CD4-positive, CD25-positive, alpha-beta regulatory T cell (primary cell): ENCODE results near the gene EBNA1BP2. TPM values are rescaled to one million over a fixed set of nuclear protein-coding genes. Genes with fewer than 3 reads are reported as not detected.

Experiments
- ATAC-seq, 2 donors: fragments of 150-1000 bp; cut with Tn5 transposase; one replicate each; pipeline ENCODE4 v1.10.0; 2021; ENCODE audit warnings: low read depth in 2 of 2, moderate number of reproducible peaks in 2 of 2, moderate library complexity in 1 of 2
- DNase-seq, 3 donors: peaks; one replicate each; pipeline versions ENCODE4 v3.0.0 to v3.0.0-alpha.2; 2012 to 2022; ENCODE audit warnings: mixed read lengths in 1 of 3
- H3K27ac ChIP-seq: one replicate; pipeline ENCODE4 v1.7.0; 2013; ENCODE audit warnings: mild to moderate bottlenecking, low read length; ENCODE audit not compliant: insufficient read depth, poor library complexity, severe bottlenecking
- H3K27me3 ChIP-seq: one replicate; pipeline ENCODE4 v1.7.0; 2013; ENCODE audit warnings: low read length; ENCODE audit not compliant: control insufficient read depth, insufficient read depth
- H3K36me3 ChIP-seq: one replicate; pipeline ENCODE4 v1.7.0; 2013; ENCODE audit warnings: mild to moderate bottlenecking, low read length, moderate library complexity; ENCODE audit not compliant: control insufficient read depth, insufficient read depth
- H3K4me1 ChIP-seq: 2 replicates; pipeline ENCODE4 v1.7.0; 2013; ENCODE audit warnings: mild to moderate bottlenecking, low read length; ENCODE audit not compliant: insufficient read depth, control insufficient read depth, poor library complexity, severe bottlenecking
- H3K4me3 ChIP-seq: one replicate; pipeline ENCODE4 v1.7.0; 2013; ENCODE audit warnings: low read depth, mild to moderate bottlenecking, low read length, moderate library complexity
- H3K9me3 ChIP-seq, 2 experiments: 1 replicate in 1 of 2; 2 replicates in 1 of 2; pipeline ENCODE4 v1.7.0; 2013; ENCODE audit warnings: low read length in 2 of 2, mild to moderate bottlenecking in 1 of 2, moderate library complexity in 1 of 2; ENCODE audit not compliant: control insufficient read depth in 2 of 2
- H3K27ac Mint-ChIP-seq, 3 donors: one replicate each; pipeline ENCODE4 v1.8.0; 2020 to 2022; ENCODE audit warnings: mild to moderate bottlenecking in 3 of 3, mixed read lengths in 3 of 3, moderate library complexity in 2 of 3
- H3K27me3 Mint-ChIP-seq: one replicate; pipeline ENCODE4 v1.8.0; 2022; ENCODE audit warnings: mild to moderate bottlenecking, mixed read lengths
- H3K36me3 Mint-ChIP-seq: one replicate; pipeline ENCODE4 v1.8.0; 2020; ENCODE audit warnings: mixed read lengths
- H3K4me1 Mint-ChIP-seq, 4 donors: one replicate each; pipeline ENCODE4 v1.8.0; 2020 to 2022; ENCODE audit warnings: mixed read lengths in 4 of 4, mild to moderate bottlenecking in 1 of 4
- H3K4me3 Mint-ChIP-seq, 4 donors: one replicate each; pipeline ENCODE4 v1.8.0; 2020 to 2022; ENCODE audit warnings: mild to moderate bottlenecking in 4 of 4, mixed read lengths in 4 of 4, moderate library complexity in 3 of 4
- H3K9me3 Mint-ChIP-seq, 7 donors: one replicate each; pipeline ENCODE4 v1.8.0; 2020 to 2022; ENCODE audit warnings: mixed read lengths in 7 of 7, mild to moderate bottlenecking in 3 of 7, moderate library complexity in 2 of 7
- polyA plus RNA-seq, 4 donors: library from polyadenylated mRNA; unstranded; fragments of 300-500 nt; fragmentation: Illumina TruSeq; gene quantifications; one replicate each; pipeline ENCODE4 v1.2.3, GENCODE V29; 2021
- total RNA-seq: library from RNA; stranded (reverse); gene quantifications from one replicate; pipeline ENCODE4 v1.2.3, GENCODE V29; 2022

The EBNA1BP2 gene
- total and polyA plus RNA-seq, 5 donors from 2014 or later, result 17.4 to 62.0 (median 52.8) TPM

DNA sequence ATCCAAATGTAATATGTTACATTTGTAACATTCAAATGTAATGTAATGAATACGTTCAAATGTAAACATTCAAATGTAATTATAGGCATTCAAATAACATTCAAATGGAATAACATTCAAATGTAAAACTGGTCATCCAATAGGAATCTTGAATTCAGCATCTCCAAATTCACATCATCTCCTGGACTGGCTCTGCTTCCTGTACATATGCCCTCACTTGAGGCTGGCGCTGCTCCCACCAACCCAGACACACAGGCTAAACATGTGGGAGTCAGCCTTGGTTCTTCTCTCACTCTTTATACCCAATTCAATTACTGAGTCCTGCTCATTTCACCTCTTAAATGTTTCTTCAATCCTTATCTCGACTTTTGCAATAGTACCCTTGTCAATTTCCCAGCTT is 6.9 kb downstream of the EBNA1BP2 start:
- Mint-ChIP-seq H3K27ac (no peak overlapping the region), H3K9me3 (no peaks in the 10 kb centered on the region), H3K27me3 (peaks cover 5% of the 10 kb centered on the region), H3K4me3 (no peak overlapping the region), H3K36me3 (peaks cover 59% of the 10 kb centered on the region), H3K4me1 (peaks cover 5 to 11% (median 9%) of the 10 kb centered on the region in 4 donors)
- Histone ChIP-seq H3K4me3 (no peak overlapping the region), H3K27me3 (no peaks in the 10 kb centered on the region), H3K27ac (no peak overlapping the region), H3K36me3 (peaks cover 67% of the 10 kb centered on the region), H3K9me3 (no peaks in the 10 kb centered on the region), H3K4me1 (no peaks in the 10 kb centered on the region)
- DNase-seq (no peak), ATAC-seq (no peak)

DNA sequence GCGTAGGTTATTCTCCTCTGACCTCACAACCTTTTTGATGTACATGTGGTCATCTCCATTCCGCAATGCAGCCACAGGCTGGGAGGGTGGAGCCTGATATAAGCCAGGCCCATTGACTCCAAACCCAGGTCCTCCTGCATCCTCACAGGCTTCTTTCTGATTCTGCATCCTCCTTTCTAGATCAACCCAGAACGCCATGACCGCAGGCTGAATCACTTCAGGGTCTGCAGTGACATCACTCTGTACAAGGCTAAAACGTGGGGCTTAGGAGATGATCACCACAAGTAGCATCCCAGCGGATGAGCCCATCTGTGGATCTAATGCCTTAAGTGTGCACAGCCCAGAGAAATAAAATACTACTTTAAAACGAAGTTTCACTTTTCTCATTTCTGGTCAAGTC is 16.1 kb downstream of the EBNA1BP2 start:
- Histone ChIP-seq H3K27me3 (peaks cover 3% of the 10 kb centered on the region), H3K9me3 (no peaks in the 10 kb centered on the region), H3K4me3 (no peak overlapping the region), H3K4me1 (no peaks in the 10 kb centered on the region), H3K27ac (no peak overlapping the region), H3K36me3 (no peaks in the 10 kb centered on the region)
- H3K9me3 Mint-ChIP-seq, result no peaks in the 10 kb centered on the region
- H3K4me1 Mint-ChIP-seq, result no peaks in the 10 kb centered on the region
- no peaks in the 10 kb centered on the region for H3K36me3 Mint-ChIP-seq
- no peak for DNase-seq
- peak overlapping the region in 1 of 3 donors; percentile 50 for H3K27ac Mint-ChIP-seq
- ATAC-seq, result no peak
- H3K4me3 Mint-ChIP-seq, result no peak overlapping the region
- H3K27me3 Mint-ChIP-seq, result peaks cover 15% of the 10 kb centered on the region

DNA sequence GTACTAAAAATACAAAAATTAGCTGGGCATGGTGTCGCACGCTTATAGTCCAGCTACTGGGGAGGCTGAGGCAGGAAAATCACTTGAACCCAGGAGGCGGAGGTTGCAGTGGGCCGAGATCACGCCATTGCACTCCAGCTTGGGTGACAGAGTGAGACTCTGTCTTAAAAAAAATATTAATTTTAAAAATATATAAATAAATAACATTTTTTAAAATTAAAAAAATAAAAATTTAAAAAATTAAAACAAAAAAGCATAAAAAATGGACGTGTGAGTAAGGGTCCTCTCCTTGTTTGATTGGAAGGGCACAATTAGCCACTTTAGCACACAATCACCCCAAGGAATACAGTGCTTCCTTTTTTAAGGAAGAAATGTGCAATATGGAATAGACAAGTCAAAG is 18.6 kb downstream of the EBNA1BP2 start:
- no peak overlapping the region for H3K4me3 ChIP-seq
- H3K27me3 Mint-ChIP-seq, result peaks cover 22% of the 10 kb centered on the region
- peaks cover 20% of the 10 kb centered on the region for H3K27me3 ChIP-seq
- no peak for DNase-seq
- peaks cover 0 to 3% (median 0%) of the 10 kb centered on the region in 7 donors for H3K9me3 Mint-ChIP-seq
- no peak overlapping the region for H3K4me3 Mint-ChIP-seq
- H3K36me3 Mint-ChIP-seq, result no peaks in the 10 kb centered on the region
- H3K36me3 ChIP-seq, result no peaks in the 10 kb centered on the region
- H3K4me1 ChIP-seq, result no peaks in the 10 kb centered on the region
- no peaks in the 10 kb centered on the region for H3K9me3 ChIP-seq
- no peak overlapping the region for H3K27ac ChIP-seq
- H3K27ac Mint-ChIP-seq, result no peak overlapping the region
- ATAC-seq, result no peak
- H3K4me1 Mint-ChIP-seq, result peaks cover 0 to 6% (median 0%) of the 10 kb centered on the region in 4 donors

DNA sequence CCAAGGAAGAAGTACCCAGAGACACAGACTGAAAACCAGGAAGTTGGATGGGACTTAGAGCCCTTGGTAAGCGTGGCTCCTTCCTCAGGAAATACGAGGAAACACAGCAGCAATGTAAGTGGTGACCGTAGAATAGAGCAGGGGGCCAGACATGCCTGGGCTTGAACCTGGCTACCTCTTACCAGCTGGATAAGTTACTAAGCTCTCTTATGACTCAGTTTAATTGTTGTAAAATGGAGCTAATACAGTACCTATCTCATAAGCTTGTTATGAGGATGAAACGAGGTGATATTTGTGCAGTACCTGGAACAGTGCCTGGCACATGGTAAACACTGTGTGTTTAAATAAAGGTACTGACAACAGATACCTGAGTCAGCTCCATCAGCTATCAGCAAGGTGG is 19.2 kb downstream of the EBNA1BP2 start:
- H3K36me3 ChIP-seq, result no peaks in the 10 kb centered on the region
- Mint-ChIP-seq H3K27me3 (peaks cover 25% of the 10 kb centered on the region), H3K4me3 (no peak overlapping the region), H3K27ac (no peak overlapping the region), H3K4me1 (peaks cover 0 to 9% (median 0%) of the 10 kb centered on the region in 4 donors), H3K9me3 (peaks cover 0 to 3% (median 0%) of the 10 kb centered on the region in 7 donors), H3K36me3 (no peaks in the 10 kb centered on the region)
- no peak for ATAC-seq
- H3K4me1 ChIP-seq, result no peaks in the 10 kb centered on the region
- H3K27ac ChIP-seq, result no peak overlapping the region
- no peak overlapping the region for H3K4me3 ChIP-seq
- no peaks in the 10 kb centered on the region for H3K9me3 ChIP-seq
- peaks cover 21% of the 10 kb centered on the region for H3K27me3 ChIP-seq
- DNase-seq, result no peak

DNA sequence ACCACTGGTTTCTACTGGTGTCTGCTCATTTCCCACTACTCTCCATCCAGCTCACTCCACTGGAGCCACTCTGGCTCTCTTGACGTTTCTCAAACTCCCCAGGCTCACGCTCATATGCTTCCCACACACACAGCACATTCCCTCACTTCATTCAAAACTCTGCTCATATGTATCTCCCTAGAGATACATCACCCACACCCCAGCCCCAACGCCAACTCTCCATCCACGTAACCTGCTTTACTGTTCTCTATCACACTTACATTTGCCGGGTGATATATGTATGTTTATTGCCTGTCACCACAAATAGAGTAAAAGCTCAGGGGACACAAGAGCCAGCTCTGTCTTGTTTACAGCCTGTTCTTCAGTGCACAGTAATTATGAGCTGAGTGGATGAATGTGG is 22.2 kb downstream of the EBNA1BP2 start:
- peaks cover 55% of the 10 kb centered on the region for H3K27me3 Mint-ChIP-seq
- H3K27ac Mint-ChIP-seq, result no peak overlapping the region
- Histone ChIP-seq H3K4me1 (peaks cover 5% of the 10 kb centered on the region), H3K27me3 (peaks cover 36% of the 10 kb centered on the region), H3K36me3 (no peaks in the 10 kb centered on the region), H3K9me3 (no peaks in the 10 kb centered on the region), H3K27ac (no peak overlapping the region), H3K4me3 (no peak overlapping the region)
- no peaks in the 10 kb centered on the region for H3K36me3 Mint-ChIP-seq
- H3K4me1 Mint-ChIP-seq, result peaks cover 0 to 11% (median 0%) of the 10 kb centered on the region in 4 donors
- no peak for ATAC-seq
- DNase-seq, result no peak
- H3K4me3 Mint-ChIP-seq, result no peak overlapping the region
- peaks cover 0 to 3% (median 0%) of the 10 kb centered on the region in 7 donors for H3K9me3 Mint-ChIP-seq

DNA sequence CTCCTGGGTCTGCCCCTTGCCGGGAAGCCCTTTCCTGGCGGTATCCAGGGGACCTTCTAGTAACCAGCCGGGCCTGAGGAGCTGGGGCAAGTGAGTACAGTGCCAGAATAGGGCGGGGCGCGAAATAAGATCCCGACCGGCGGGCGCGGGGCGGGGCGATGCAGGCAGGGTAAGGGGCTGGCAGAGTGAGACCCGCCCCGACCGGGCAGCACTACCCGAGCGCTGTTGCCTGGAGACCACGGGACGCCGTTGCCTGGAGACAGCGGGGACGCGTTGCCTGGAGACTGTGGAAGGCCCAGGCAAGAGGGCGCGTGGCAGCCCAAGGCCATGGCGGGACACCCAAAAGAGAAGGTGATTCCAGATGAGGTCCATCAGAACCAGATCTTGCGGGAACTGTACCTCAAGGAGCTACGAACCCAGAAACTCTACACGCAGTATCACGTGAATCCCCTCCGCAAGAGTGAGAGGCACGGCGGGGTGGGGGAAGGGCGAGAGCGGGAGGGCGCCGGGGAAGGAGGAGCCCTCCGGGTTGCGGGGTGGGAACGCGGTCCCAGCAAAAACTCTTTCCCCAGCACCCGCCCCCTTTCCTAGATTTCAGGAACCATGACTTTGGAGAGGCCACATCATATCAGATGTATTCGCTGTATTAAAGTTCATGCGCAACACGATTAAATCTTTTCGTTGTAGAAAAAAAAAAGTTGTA is 24.3 kb downstream of the EBNA1BP2 start:
- Mint-ChIP-seq H3K9me3 (peaks cover 0 to 3% (median 0%) of the 10 kb centered on the region in 7 donors), H3K27me3 (peaks cover 71% of the 10 kb centered on the region), H3K4me1 (peaks cover 0 to 11% (median 0%) of the 10 kb centered on the region in 4 donors), H3K4me3 (peak overlapping the region in 2 of 4 donors; percentile 12 to 22), H3K36me3 (no peaks in the 10 kb centered on the region), H3K27ac (no peak overlapping the region)
- Histone ChIP-seq H3K4me1 (peaks cover 5% of the 10 kb centered on the region), H3K36me3 (no peaks in the 10 kb centered on the region), H3K27me3 (peaks cover 48% of the 10 kb centered on the region), H3K9me3 (no peaks in the 10 kb centered on the region), H3K4me3 (no peak overlapping the region), H3K27ac (no peak overlapping the region)
- DNase-seq (peak in 1 of 3 donors; percentile 32), ATAC-seq (peak in 1 of 2 donors; percentile 34)

DNA sequence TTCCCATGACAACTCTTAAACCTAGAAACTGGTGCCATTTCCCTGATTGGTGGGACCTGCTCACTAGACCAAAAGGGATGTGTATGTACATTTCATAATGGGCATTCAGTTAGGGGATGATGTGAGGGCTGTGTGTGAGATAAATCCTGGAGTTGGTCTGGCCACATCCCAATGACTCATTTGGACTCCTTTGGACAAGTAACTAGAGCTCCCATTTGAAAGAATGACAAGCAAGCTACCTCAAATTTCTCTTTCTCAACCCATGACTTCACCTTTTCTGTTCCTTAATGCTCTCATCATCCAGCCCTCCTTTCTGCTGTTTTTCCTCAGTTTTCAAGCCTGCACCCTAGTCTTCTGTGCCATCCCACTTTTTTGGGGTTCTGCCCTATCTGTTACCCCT is 27.9 kb downstream of the EBNA1BP2 start:
- Mint-ChIP-seq H3K27ac (no peak overlapping the region), H3K4me1 (peaks cover 0 to 11% (median 0%) of the 10 kb centered on the region in 4 donors), H3K4me3 (no peak overlapping the region), H3K36me3 (no peaks in the 10 kb centered on the region), H3K27me3 (peaks cover 68% of the 10 kb centered on the region), H3K9me3 (peaks cover 0 to 8% (median 3%) of the 10 kb centered on the region in 7 donors)
- H3K4me3 ChIP-seq, result no peak overlapping the region
- H3K4me1 ChIP-seq, result peaks cover 5% of the 10 kb centered on the region
- no peak for DNase-seq
- ATAC-seq, result no peak
- H3K9me3 ChIP-seq, result peaks cover 0 to 5% of the 10 kb centered on the region in 2 experiments
- no peaks in the 10 kb centered on the region for H3K36me3 ChIP-seq
- peaks cover 47% of the 10 kb centered on the region for H3K27me3 ChIP-seq
- no peak overlapping the region for H3K27ac ChIP-seq

DNA sequence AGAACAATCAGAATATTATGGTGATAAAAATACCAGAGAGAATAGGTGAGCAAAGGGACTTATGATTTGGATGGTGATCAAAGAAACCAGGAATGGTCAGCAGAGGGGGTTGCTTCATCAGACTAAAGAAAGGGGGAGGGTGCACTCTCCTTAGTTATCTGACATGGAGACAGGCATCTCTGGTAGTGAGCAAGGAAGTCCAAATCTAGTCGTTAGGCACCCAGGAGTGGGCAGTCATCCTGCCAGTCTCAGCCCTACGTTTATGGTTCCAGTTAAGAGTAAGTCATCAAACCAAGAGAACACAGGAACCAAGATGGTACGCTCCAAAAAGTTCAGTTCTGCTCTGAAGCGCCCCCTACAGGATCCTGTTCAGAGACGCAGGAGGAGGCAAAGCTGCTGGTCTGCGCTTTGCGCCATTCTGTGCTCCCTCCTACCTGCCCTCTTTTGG is 28.6 kb downstream of the EBNA1BP2 start:
- DNase-seq, result peak in 1 of 3 donors; percentile 20
- Mint-ChIP-seq H3K27ac (no peak overlapping the region), H3K27me3 (peaks cover 61% of the 10 kb centered on the region), H3K4me1 (peaks cover 0 to 5% (median 0%) of the 10 kb centered on the region in 4 donors), H3K4me3 (no peak overlapping the region), H3K9me3 (peaks cover 0 to 8% (median 0%) of the 10 kb centered on the region in 7 donors), H3K36me3 (no peaks in the 10 kb centered on the region)
- H3K27me3 ChIP-seq, result peaks cover 40% of the 10 kb centered on the region
- no peak overlapping the region for H3K4me3 ChIP-seq
- H3K36me3 ChIP-seq, result no peaks in the 10 kb centered on the region
- H3K27ac ChIP-seq, result no peak overlapping the region
- H3K4me1 ChIP-seq, result peaks cover 5% of the 10 kb centered on the region
- H3K9me3 ChIP-seq, result peaks cover 0 to 5% of the 10 kb centered on the region in 2 experiments
- no peak for ATAC-seq
